BJ (cell line): ENCODE results near the gene CCDC144A. TPM values are rescaled to one million over a fixed set of nuclear protein-coding genes. Genes with fewer than 3 reads are reported as not detected.
"Not testable (repeated sequence)": the region's sequence is repeated elsewhere in the genome, so short reads cannot be mapped to it uniquely, and the experiment has no call there.

Experiments used
- CTCF ChIA-PET: fragments of 350-600 bp; formaldehyde crosslinking; extraction: SDS; loops from one replicate; lab custom pipeline; 2021; ENCODE audit warnings: antibody characterized with exemption, inconsistent platforms; lab: Yijun Ruan, JAX
- POLR2A ChIA-PET: fragments of 300-600 bp; sonication (Branson Sonifier 250); formaldehyde crosslinking; extraction: SDS; loops from one replicate; lab custom pipeline; 2021; ENCODE audit warnings: antibody characterized with exemption; lab: Charles Lee
- DNase-seq: peaks from one replicate; pipeline ENCODE4 v3.0.0-alpha.2; 2011; ENCODE audit warnings: low read depth
- H3K27me3 ChIP-seq: 2 replicates; pipeline ENCODE4 v1.6.0; 2011; ENCODE audit warnings: low read length; ENCODE audit not compliant: control insufficient read depth, insufficient read depth
- H3K36me3 ChIP-seq: 2 replicates; pipeline ENCODE4 v1.5.1; 2011; ENCODE audit warnings: low read length; ENCODE audit not compliant: control insufficient read depth, insufficient read depth
- H3K4me3 ChIP-seq: 2 replicates; pipeline ENCODE4 v1.5.1; 2011; ENCODE audit warnings: low read depth, mild to moderate bottlenecking, control low read depth, low read length
- CTCF ChIP-seq: IDR thresholded peaks from 2 replicates; pipeline ENCODE4 v1.5.1; 2011; ENCODE audit warnings: low read depth, mild to moderate bottlenecking, control low read depth, inconsistent platforms, low read length, moderate library complexity; ENCODE audit not compliant: insufficient read depth
- polyA plus RNA-seq: library from polyadenylated mRNA; depleted of rRNA; stranded (reverse); fragments of >200 nt; gene quantifications from 2 replicates; pipeline ENCODE4 v1.2.3, GENCODE V29; 2011

Gene CCDC144A
- polyA plus RNA-seq, 1 experiment, result 0.02 TPM

- no peak for TF ChIP-seq CTCF
- DNase-seq, result peak; percentile 26
- no peaks in the 10 kb centered on the region for H3K27me3 ChIP-seq
- CTCF ChIA-PET, result no interaction called here
- peak within 1 kb of the TSS; percentile 76 for H3K4me3 ChIP-seq
- H3K36me3 ChIP-seq, result peaks cover 1% of the 10 kb centered on the region; the same call in 1 of the 2 replicates
- POLR2A ChIA-PET, result no interaction called here
Observed at GRCh38 chr17:16653367-16654041, 36.5 kb upstream of the CCDC144A start, which contains the start of gene ZNF624. TSS of gene ZNF624 (minus strand) at chr17:16653850.

GRCh38 chr17:16661217-16661616 lies 28.8 kb upstream of the CCDC144A start:
- CTCF ChIA-PET, result no interaction called here
- DNase-seq, result no peak
- H3K36me3 ChIP-seq, result no peaks in the 10 kb centered on the region
- POLR2A ChIA-PET, result no interaction called here
- no peak for TF ChIP-seq CTCF
- peaks cover 5% of the 10 kb centered on the region for H3K27me3 ChIP-seq
- no peak overlapping the region for H3K4me3 ChIP-seq

- no peak for TF ChIP-seq CTCF
- CTCF ChIA-PET, result no interaction called here
- peaks cover 7% of the 10 kb centered on the region for H3K27me3 ChIP-seq
- no peak for DNase-seq
- H3K36me3 ChIP-seq, result no peaks in the 10 kb centered on the region
- H3K4me3 ChIP-seq, result no peak overlapping the region
- POLR2A ChIA-PET, result no interaction called here
Observed at GRCh38 chr17:16662936-16663335, 27.1 kb upstream of the CCDC144A start.

- H3K36me3 ChIP-seq, POLR2A ChIA-PET, CTCF ChIA-PET, H3K4me3 ChIP-seq, DNase-seq: not testable (repeated sequence)
- peaks cover 11% of the 10 kb centered on the region for H3K27me3 ChIP-seq
Observed at GRCh38 chr17:16666553-16666906, 23.5 kb upstream of the CCDC144A start.

- DNase-seq, H3K4me3 ChIP-seq, H3K27me3 ChIP-seq, H3K36me3 ChIP-seq, POLR2A ChIA-PET: not testable (repeated sequence)
- CTCF ChIA-PET, result interaction anchor here (0.6 kb wide), 1 partner anchor 37 kb away, joined by 3 read pairs; no protein-coding TSS in a partner anchor
Observed at GRCh38 chr17:16666907-16667636, 23.0 kb upstream of the CCDC144A start.

GRCh38 chr17:16676676-16677268 lies 13.3 kb upstream of the CCDC144A start:
- DNase-seq, result no peak
- POLR2A ChIA-PET, result no interaction called here
- Histone ChIP-seq H3K36me3 (no peaks in the 10 kb centered on the region), H3K27me3 (no peaks in the 10 kb centered on the region), H3K4me3 (no peak overlapping the region)
- no peak for TF ChIP-seq CTCF
- CTCF ChIA-PET, result no interaction called here

- H3K36me3 ChIP-seq, DNase-seq, H3K4me3 ChIP-seq, POLR2A ChIA-PET, H3K27me3 ChIP-seq, CTCF ChIA-PET: not testable (repeated sequence)
Observed at GRCh38 chr17:16683290-16684138, 6.5 kb upstream of the CCDC144A start.

GRCh38 chr17:16686019-16686418 lies 4.0 kb upstream of the CCDC144A start:
- CTCF ChIA-PET, POLR2A ChIA-PET: not testable (repeated sequence)

More at GRCh38 chr17:16686019-16686418, 4.0 kb upstream of the CCDC144A start:
- not testable (repeated sequence) for H3K27me3 ChIP-seq, H3K36me3 ChIP-seq, H3K4me3 ChIP-seq, DNase-seq
